VCaP (cell line): ENCODE data around the gene FHIT.

Experiments used
- H3K27ac ChIP-seq: fragments of 450-650 bp; 2 replicates; pipeline ENCODE4 v1.5.1; 2017
- TF ChIP-seq, protein P1 (sequence below): fragments of 450-650 bp; conservative IDR thresholded peaks from 2 replicates; pipeline ENCODE4 v1.5.1; 2017; ENCODE audit warnings: mild to moderate bottlenecking, moderate library complexity

The FHIT gene

DNA sequence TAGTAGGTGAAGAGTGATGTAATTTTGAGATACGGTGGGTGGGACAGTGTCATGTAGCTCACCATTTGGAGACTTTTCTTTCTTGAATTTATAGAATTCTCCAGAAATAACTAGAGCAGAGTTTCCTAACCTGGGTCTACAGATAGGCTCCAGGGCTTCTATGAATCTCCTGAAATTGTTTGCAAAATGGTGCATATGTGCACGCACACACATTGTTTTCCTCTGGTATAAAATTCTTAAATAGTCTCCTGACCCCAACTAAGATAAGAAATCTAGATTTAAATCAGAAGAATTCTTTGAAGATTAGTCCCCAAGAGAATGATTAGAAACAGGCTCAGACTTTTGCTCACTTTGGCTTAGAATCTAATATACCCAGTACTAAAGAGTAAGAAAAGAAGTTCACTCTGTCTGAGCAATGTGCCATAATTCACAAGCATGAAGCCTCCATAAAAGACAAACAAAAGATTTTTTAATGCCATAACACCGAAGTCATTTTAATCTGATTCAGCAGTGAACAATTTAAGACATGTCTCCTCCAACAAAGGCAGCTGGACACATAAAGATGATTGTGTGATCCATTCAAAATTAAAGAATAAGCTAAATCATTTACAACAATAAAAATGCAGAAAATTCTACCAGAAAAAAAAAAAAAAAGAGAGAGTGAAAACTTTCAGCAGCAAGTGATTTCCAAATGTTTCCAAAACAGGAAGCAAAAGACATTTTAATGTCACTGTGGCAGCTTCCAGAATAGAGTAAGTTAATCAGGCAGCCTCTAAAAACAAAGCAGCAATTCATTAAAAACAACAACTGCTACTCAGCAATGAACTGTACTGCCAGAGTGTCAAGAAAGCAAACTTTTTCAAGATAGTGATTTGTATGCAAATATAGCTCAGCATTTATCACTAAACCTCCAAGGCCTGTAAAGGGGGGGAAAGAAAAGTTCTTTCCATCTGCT, 1225.9 kb downstream of the FHIT start:
- H3K27ac ChIP-seq: no peak overlapping the region
- TF ChIP-seq, protein P1, sequence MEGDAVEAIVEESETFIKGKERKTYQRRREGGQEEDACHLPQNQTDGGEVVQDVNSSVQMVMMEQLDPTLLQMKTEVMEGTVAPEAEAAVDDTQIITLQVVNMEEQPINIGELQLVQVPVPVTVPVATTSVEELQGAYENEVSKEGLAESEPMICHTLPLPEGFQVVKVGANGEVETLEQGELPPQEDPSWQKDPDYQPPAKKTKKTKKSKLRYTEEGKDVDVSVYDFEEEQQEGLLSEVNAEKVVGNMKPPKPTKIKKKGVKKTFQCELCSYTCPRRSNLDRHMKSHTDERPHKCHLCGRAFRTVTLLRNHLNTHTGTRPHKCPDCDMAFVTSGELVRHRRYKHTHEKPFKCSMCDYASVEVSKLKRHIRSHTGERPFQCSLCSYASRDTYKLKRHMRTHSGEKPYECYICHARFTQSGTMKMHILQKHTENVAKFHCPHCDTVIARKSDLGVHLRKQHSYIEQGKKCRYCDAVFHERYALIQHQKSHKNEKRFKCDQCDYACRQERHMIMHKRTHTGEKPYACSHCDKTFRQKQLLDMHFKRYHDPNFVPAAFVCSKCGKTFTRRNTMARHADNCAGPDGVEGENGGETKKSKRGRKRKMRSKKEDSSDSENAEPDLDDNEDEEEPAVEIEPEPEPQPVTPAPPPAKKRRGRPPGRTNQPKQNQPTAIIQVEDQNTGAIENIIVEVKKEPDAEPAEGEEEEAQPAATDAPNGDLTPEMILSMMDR: no peak

DNA sequence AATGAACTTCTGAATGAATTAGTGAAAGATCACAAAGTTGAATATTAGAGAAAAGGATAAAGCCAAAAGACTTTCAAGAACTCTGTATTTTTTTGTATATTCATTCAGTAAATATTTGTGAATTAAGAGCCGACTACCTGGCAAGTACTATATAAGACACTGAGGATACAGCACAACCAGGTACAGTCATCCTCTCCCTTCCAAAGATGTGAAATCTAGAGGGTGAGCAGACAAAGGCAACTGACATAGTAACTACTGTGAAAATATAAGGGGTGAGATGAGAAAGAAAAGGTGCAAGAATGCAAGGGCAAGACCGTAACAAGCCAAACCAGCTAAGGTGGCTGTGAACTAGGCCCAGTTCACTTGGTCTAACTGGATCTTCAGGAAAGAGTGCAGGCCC, 1226.9 kb downstream of the FHIT start:
- TF ChIP-seq, protein P1: no peak
- H3K27ac ChIP-seq: no peak overlapping the region

DNA sequence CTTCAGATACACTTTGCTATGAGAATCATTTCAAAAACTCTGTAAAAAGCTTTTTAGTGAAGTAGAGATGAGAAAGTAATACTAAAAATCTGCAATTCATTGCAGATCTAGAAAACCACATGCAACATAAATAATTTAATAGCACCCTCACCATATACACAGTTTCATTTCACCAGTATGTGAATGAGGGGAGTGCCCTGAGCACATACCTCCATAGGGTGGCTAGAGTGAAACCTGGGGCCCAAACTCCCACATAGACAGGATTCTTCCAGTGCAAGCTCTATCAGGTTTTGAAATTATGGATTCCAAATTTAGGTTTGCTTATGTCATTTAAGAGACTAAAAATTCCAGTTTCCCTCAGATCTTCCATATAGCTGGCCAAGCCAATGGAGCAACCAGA, 1228.1 kb downstream of the FHIT start:
- 0 out of 2 replicates have a peak overlapping the region, but pooled peaks have one; percentile 24 for H3K27ac ChIP-seq
- TF ChIP-seq, protein P1: no peak

DNA sequence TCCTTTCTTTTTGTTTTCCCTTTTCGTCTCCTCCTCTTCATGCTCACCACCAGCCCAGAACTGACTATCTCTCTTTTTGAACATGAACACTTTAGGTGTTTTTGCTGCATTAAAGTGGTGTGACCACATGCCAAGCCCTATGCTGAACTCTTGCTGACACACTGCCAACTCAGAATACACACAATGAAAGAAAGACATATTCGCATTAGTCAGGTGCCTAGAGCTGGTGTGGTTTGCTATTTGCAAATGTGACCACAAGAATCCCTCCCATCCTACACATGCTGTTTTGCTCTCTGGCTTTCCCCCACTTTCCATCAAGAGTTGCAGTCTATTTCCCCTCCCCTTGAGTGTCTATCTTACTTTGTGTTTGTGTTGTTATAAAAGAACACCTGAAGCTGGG, 1233.6 kb downstream of the FHIT start:
- TF ChIP-seq, protein P1: no peak
- H3K27ac ChIP-seq: no peak overlapping the region

DNA sequence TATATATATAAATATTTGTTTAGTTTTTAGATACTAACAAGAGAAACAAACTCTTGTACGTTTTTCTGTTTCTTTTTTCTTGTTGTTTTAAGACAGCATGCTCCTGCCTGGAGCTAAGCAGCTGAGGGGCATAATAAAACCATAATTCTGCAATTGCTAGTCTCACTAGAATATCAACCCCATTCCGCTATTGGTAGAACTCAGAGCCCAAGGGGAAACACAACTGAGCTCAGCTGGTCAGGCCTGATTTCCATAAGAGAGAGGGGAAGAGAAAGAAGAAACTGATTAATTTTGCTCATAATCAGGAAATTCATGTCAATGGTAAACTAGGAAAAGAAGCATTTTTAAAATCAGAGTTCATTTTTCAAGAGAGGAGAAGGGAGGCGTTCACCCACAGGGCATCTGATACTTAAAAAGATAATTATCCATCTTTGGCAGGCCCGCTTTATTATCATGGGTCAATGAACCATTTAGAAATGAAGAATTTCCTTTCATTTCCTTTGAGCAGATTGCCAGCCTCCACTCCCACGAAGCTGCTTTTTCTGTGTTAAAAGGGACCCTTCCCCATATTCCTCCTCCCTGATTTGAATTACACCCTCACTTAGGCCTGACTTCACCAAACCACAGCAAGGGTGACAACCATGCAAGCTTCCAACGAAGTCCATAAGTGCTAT, 1236.1 kb downstream of the FHIT start:
- TF ChIP-seq, protein P1: no peak
- no peak overlapping the region for H3K27ac ChIP-seq

DNA sequence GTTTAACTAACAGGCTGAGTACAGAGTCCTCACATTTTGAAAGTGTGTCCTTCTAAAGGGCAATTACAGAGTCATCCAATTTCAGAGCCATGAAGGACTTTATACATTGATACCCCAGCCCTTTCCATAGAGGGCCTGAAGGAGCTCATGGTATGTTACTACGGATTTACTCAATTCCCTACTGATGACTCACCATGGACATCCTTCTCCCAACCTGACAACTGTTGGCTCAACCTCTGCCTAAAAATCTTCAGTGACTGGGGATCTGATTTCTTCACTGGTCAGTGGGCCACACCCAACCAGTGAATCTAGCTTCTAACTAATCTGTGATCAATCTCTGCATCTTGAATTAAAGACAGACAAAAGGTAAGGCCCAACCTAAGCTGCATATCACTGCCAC, 1238.0 kb downstream of the FHIT start:
- no peak overlapping the region for H3K27ac ChIP-seq
- TF ChIP-seq, protein P1: no peak

DNA sequence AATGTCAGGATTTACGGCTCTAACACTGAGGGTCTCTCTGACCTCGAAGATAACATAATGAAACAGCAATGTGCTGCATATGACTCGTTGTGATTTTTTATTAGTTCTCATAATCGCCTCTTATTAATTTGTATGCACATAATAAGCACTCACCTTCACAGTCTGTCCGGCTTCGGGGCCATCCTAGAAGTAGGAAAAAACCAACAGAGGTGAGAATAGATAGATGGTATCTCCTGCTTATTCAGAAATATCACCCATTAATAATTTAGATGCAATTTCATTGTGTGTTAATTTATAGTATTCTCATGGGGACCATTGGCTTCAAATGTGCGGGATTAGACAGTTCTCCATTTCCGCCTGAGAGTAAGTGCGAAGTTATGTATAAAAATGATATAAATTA, 1240.0 kb downstream of the FHIT start:
- TF ChIP-seq, protein P1: no peak
- no peak overlapping the region for H3K27ac ChIP-seq
